HG02852 (cell line): ENCODE measurements around the gene PTPN5.
"Not testable (repeated sequence)": the region's sequence is repeated elsewhere in the genome, so short reads cannot be mapped to it uniquely, and the experiment has no call there.

Source experiments
- ATAC-seq: cut with Tn5 transposase; IDR thresholded peaks from one replicate; pipeline ENCODE4 v1.9.1; 2021; ENCODE audit warnings: mild to moderate bottlenecking, moderate library complexity; ENCODE audit not compliant: unreplicated experiment

Gene PTPN5

GRCh38 chr11:18692941-18693760 is 98.4 kb downstream of the PTPN5 start:
- ATAC-seq = no peak

- not testable (repeated sequence) for ATAC-seq
Measured at GRCh38 chr11:18691467-18692140, 100.0 kb downstream of the PTPN5 start.

GRCh38 chr11:18684267-18684666 is 107.3 kb downstream of the PTPN5 start:
- no peak for ATAC-seq

- no peak for ATAC-seq
Measured at GRCh38 chr11:18682466-18682865, 109.1 kb downstream of the PTPN5 start.

GRCh38 chr11:18681949-18682348 is 109.6 kb downstream of the PTPN5 start:
- not testable (repeated sequence) for ATAC-seq
